GM18873 (cell line): Measurements from ENCODE around the gene RSU1.
"Not testable (repeated sequence)": the region's sequence is repeated elsewhere in the genome, so short reads cannot be mapped to it uniquely, and the experiment has no call there.

Source experiments
- ATAC-seq: cut with Tn5 transposase; IDR thresholded peaks from one replicate; pipeline ENCODE4 v1.9.1; 2021; ENCODE audit warnings: mild to moderate bottlenecking, moderate library complexity, moderate number of reproducible peaks; ENCODE audit not compliant: unreplicated experiment, low FRiP score

Gene RSU1

GRCh38 chr10:16817125-16818019, at the start of gene RSU1:
Gene RSU1 (minus strand): TSS chr10:16817424. CDS start chr10:16817081, 343 bp downstream.
- ATAC-seq = peak; percentile 98

- ATAC-seq = no peak
Measured at GRCh38 chr10:16866541-16867275, 49.5 kb upstream of the RSU1 start.

- ATAC-seq = no peak
Measured at GRCh38 chr10:16865766-16866165, 48.5 kb upstream of the RSU1 start.

- ATAC-seq = no peak
Measured at GRCh38 chr10:16863766-16864165, 46.5 kb upstream of the RSU1 start.

GRCh38 chr10:16857419-16857818, 40.2 kb upstream of the RSU1 start:
- no peak for ATAC-seq

- no peak for ATAC-seq
Measured at GRCh38 chr10:16856567-16856966, 39.3 kb upstream of the RSU1 start.

GRCh38 chr10:16856092-16856491, 38.9 kb upstream of the RSU1 start:
- ATAC-seq = no peak

- ATAC-seq = no peak
Measured at GRCh38 chr10:16854623-16855022, 37.4 kb upstream of the RSU1 start.

- ATAC-seq = no peak
Measured at GRCh38 chr10:16853809-16854208, 36.6 kb upstream of the RSU1 start.

- ATAC-seq = no peak
Measured at GRCh38 chr10:16853201-16853600, 36.0 kb upstream of the RSU1 start.

- no peak for ATAC-seq
Measured at GRCh38 chr10:16852624-16853023, 35.4 kb upstream of the RSU1 start.

GRCh38 chr10:16848562-16849154, 31.4 kb upstream of the RSU1 start:
- ATAC-seq = no peak

- no peak for ATAC-seq
Measured at GRCh38 chr10:16847644-16848043, 30.4 kb upstream of the RSU1 start.

GRCh38 chr10:16845248-16845647, 28.0 kb upstream of the RSU1 start:
- ATAC-seq = no peak

GRCh38 chr10:16843252-16843870, 26.1 kb upstream of the RSU1 start:
- ATAC-seq = peak; percentile 49

- no peak for ATAC-seq
Measured at GRCh38 chr10:16835228-16835627, 18.0 kb upstream of the RSU1 start.

- ATAC-seq = no peak
Measured at GRCh38 chr10:16832351-16833080, 15.3 kb upstream of the RSU1 start.

- no peak for ATAC-seq
Measured at GRCh38 chr10:16828701-16829175, 11.5 kb upstream of the RSU1 start.

- ATAC-seq = peak; percentile 65
Measured at GRCh38 chr10:16828114-16828568, 10.9 kb upstream of the RSU1 start.

GRCh38 chr10:16827474-16827873, 10.2 kb upstream of the RSU1 start:
- not testable (repeated sequence) for ATAC-seq
